ENCODE results near the gene CACNA1E.

Gene CACNA1E

GRCh38 chr1:181676269-181676668, 193.0 kb downstream of the CACNA1E start:
- no peak overlapping the region for H3K4me3 ChIP-seq (ENCODE audit: low read depth, low read length)
- peak; percentile 57 for DNase-seq (ENCODE audit: low read depth)
- TF ChIP-seq MAX (IDR thresholded peaks at IDR 0.05; ENCODE audit: low read depth, low read length), result no peak
- TF ChIP-seq POLR2A (IDR thresholded peaks at IDR 0.05; ENCODE audit: extremely low read depth, insufficient read length), result no peak
- TF ChIP-seq CTCF (IDR thresholded peaks at IDR 0.05; ENCODE audit: low read depth, low read length), result peak; percentile 52
- no peak for TF ChIP-seq MYC (IDR thresholded peaks at IDR 0.05; ENCODE audit: low read depth, low read length)

GRCh38 chr1:181680332-181680731, 197.0 kb downstream of the CACNA1E start:
- no peak for DNase-seq (ENCODE audit: low read depth)
- no peak overlapping the region for H3K4me3 ChIP-seq (ENCODE audit: low read depth, low read length)
- TF ChIP-seq CTCF (IDR thresholded peaks at IDR 0.05; ENCODE audit: low read depth, low read length) (no peak), MYC (IDR thresholded peaks at IDR 0.05; ENCODE audit: low read depth, low read length) (no peak), MAX (IDR thresholded peaks at IDR 0.05; ENCODE audit: low read depth, low read length) (no peak), POLR2A (IDR thresholded peaks at IDR 0.05; ENCODE audit: extremely low read depth, insufficient read length) (no peak)

- no peak for DNase-seq (ENCODE audit: low read depth)
- H3K4me3 ChIP-seq (ENCODE audit: low read depth, low read length), result no peak overlapping the region
- TF ChIP-seq MAX (IDR thresholded peaks at IDR 0.05; ENCODE audit: low read depth, low read length) (peak; percentile 41; the same call in 1 of the 2 replicates), CTCF (IDR thresholded peaks at IDR 0.05; ENCODE audit: low read depth, low read length) (no peak), POLR2A (IDR thresholded peaks at IDR 0.05; ENCODE audit: extremely low read depth, insufficient read length) (no peak), MYC (IDR thresholded peaks at IDR 0.05; ENCODE audit: low read depth, low read length) (no peak)
These were observed 197.6 kb downstream of the CACNA1E start for GRCh38 chr1:181680871-181681270.

- H3K4me3 ChIP-seq (ENCODE audit: low read depth, low read length), result no peak overlapping the region
- DNase-seq (ENCODE audit: low read depth), result no peak
- no peak for TF ChIP-seq MAX (IDR thresholded peaks at IDR 0.05; ENCODE audit: low read depth, low read length)
- no peak for TF ChIP-seq POLR2A (IDR thresholded peaks at IDR 0.05; ENCODE audit: extremely low read depth, insufficient read length)
- no peak for TF ChIP-seq CTCF (IDR thresholded peaks at IDR 0.05; ENCODE audit: low read depth, low read length)
- TF ChIP-seq MYC (IDR thresholded peaks at IDR 0.05; ENCODE audit: low read depth, low read length), result no peak
These were observed 201.9 kb downstream of the CACNA1E start for GRCh38 chr1:181685211-181685610.

- no peak for TF ChIP-seq CTCF (IDR thresholded peaks at IDR 0.05; ENCODE audit: low read depth, low read length)
- TF ChIP-seq MYC (IDR thresholded peaks at IDR 0.05; ENCODE audit: low read depth, low read length), result no peak
- TF ChIP-seq POLR2A (IDR thresholded peaks at IDR 0.05; ENCODE audit: extremely low read depth, insufficient read length), result no peak
- TF ChIP-seq MAX (IDR thresholded peaks at IDR 0.05; ENCODE audit: low read depth, low read length), result no peak
- H3K4me3 ChIP-seq (ENCODE audit: low read depth, low read length), result no peak overlapping the region
- DNase-seq (ENCODE audit: low read depth), result no peak
These were observed 218.6 kb downstream of the CACNA1E start for GRCh38 chr1:181701891-181702290.

- no peak for TF ChIP-seq CTCF (IDR thresholded peaks at IDR 0.05; ENCODE audit: low read depth, low read length)
- no peak for TF ChIP-seq POLR2A (IDR thresholded peaks at IDR 0.05; ENCODE audit: extremely low read depth, insufficient read length)
- no peak for TF ChIP-seq MAX (IDR thresholded peaks at IDR 0.05; ENCODE audit: low read depth, low read length)
- no peak for TF ChIP-seq MYC (IDR thresholded peaks at IDR 0.05; ENCODE audit: low read depth, low read length)
- no peak for DNase-seq (ENCODE audit: low read depth)
- no peak overlapping the region for H3K4me3 ChIP-seq (ENCODE audit: low read depth, low read length)
These were observed 221.2 kb downstream of the CACNA1E start for GRCh38 chr1:181704546-181704945.
